Measurements from ENCODE around the gene CBX5. TPM values are rescaled to one million over a fixed set of nuclear protein-coding genes. Genes with fewer than 3 reads are reported as not detected.

CBX5 gene
- total and polyA plus RNA-seq, 9 of the 15 experiments (the other 6 are each of a cell fraction or from before 2014, with no cell fraction given): 32.6 to 102 (median 59.2) TPM

GRCh38 chr12:54279227-54279631 is 693 bp downstream of the CBX5 start (continued):
- TF ChIP-seq NR0B1 (IDR thresholded peaks at IDR 0.05; ENCODE audit: partially characterized antibody) (no peak), EWSR1 (IDR thresholded peaks at IDR 0.05; ENCODE audit: borderline replicate concordance, low read depth, partially characterized antibody) (no peak), GATA2 (CRISPR knock-in tag; IDR thresholded peaks at IDR 0.05) (no peak), HDGF (IDR thresholded peaks at IDR 0.05) (no peak), HMG20A (CRISPR knock-in tag; conservative IDR thresholded peaks at IDR 0.05) (no peak), ZEB2 (IDR thresholded peaks at IDR 0.05) (no peak), ZNF184 (CRISPR knock-in tag; IDR thresholded peaks at IDR 0.05) (no peak), ZNF766 (CRISPR knock-in tag; conservative IDR thresholded peaks at IDR 0.05) (no peak), ZNF644 (tag; IDR thresholded peaks at IDR 0.05; ENCODE audit: low read depth) (no peak), PBX2 (CRISPR knock-in tag; IDR thresholded peaks at IDR 0.05; ENCODE audit: low read depth) (no peak), PBX2 (tag; conservative IDR thresholded peaks at IDR 0.05; ENCODE audit: low read depth) (no peak), KLF13 (tag; IDR thresholded peaks at IDR 0.05; ENCODE audit: borderline replicate concordance, low read depth) (no peak), PREB (CRISPR knock-in tag; IDR thresholded peaks at IDR 0.05) (no peak), EZH2 (IDR thresholded peaks at IDR 0.05; ENCODE audit: borderline replicate concordance, low read depth, low read length) (no peak), HIVEP1 (CRISPR knock-in tag; IDR thresholded peaks at IDR 0.05) (no peak), ILK (tag; IDR thresholded peaks at IDR 0.05; ENCODE audit: borderline replicate concordance, low read depth) (no peak), GTF2F1 (IDR thresholded peaks at IDR 0.05; ENCODE audit: low read depth, low read length) (no peak)
